Measurements from ENCODE around the gene PKM.

Gene PKM

DNA sequence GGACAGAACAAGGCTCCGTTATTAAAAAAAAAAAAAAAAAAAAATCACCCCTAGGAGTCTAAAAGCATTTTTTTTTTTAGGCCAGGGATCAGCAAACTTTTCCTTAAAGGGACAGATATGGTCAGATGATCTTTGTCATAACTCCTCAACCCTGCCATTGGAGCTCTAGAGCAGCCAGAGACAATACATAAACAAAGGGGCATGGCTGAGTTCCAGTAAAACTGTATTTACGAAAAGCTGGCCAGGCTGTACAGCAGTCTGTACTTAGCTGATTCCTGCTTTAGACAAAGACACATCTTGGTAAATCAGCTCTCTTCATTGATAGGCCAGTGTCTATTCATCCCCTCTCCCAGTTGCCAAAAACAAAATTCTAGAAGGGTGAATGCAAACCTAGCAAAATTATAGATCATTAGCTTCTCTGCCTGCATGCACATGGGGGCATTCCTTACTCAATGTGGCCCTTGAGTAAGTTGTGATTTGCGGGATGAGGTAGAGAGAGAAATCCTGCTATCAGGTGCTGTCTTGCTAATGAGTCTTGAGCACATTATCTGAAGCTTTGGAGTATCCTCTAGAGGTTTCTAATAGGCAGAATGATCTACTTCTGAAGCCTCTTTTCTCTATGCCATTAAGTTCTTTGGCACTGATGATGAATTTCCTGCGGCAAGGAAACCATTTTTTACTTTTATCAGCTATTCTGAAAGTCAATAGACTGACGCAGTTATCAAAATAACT is 77.6 kb downstream of the PKM start:
- Histone ChIP-seq H3K27me3 (no peaks in the 10 kb centered on the region), H3K4me3 (no peak overlapping the region), H3K9me3 (no peaks in the 10 kb centered on the region), H3K27ac (no peak overlapping the region), H3K4me1 (peaks cover 0 to 12% (median 3%) of the 10 kb centered on the region in 4 donors), H3K36me3 (no peaks in the 10 kb centered on the region)
- TF ChIP-seq, protein P1, sequence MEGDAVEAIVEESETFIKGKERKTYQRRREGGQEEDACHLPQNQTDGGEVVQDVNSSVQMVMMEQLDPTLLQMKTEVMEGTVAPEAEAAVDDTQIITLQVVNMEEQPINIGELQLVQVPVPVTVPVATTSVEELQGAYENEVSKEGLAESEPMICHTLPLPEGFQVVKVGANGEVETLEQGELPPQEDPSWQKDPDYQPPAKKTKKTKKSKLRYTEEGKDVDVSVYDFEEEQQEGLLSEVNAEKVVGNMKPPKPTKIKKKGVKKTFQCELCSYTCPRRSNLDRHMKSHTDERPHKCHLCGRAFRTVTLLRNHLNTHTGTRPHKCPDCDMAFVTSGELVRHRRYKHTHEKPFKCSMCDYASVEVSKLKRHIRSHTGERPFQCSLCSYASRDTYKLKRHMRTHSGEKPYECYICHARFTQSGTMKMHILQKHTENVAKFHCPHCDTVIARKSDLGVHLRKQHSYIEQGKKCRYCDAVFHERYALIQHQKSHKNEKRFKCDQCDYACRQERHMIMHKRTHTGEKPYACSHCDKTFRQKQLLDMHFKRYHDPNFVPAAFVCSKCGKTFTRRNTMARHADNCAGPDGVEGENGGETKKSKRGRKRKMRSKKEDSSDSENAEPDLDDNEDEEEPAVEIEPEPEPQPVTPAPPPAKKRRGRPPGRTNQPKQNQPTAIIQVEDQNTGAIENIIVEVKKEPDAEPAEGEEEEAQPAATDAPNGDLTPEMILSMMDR (IDR thresholded peaks at IDR 0.05), result no peak
- intact Hi-C loops (cut with DNase I; ENCODE audit: low total_unique reads), result loop anchor here (10.0 kb wide), 2 partner anchors 349 to 409 kb away; no protein-coding TSS in a partner anchor
- no peak for DNase-seq
